ENCODE measurements around the gene CADPS. TPM values are rescaled to one million over a fixed set of nuclear protein-coding genes. Genes with fewer than 3 reads are reported as not detected.

CADPS gene
- total RNA-seq, 1 experiment from 2014 or later: not detected

DNA sequence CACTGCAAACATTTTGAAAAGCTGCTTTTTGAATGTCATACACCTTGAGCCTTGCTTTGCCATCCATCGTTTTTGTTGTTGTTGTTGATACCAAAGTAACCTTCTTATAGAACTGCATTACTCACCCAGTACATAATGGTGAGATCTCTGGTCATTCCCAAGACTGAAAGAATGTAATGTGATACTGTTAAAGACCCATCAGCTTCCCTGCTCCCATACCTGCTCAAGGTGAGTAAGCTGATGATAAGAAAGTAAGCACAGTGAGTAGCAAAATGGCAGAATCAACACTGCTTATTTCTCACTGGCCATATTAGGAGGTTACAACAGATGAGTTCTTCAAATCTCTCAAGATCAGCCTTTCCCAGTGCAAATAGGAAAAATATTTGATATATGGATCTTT lies 89.8 kb downstream of the CADPS start:
- no peak for DNase-seq
- POLR2A ChIA-PET (ENCODE audit: unreplicated experiment): no interaction called here

DNA sequence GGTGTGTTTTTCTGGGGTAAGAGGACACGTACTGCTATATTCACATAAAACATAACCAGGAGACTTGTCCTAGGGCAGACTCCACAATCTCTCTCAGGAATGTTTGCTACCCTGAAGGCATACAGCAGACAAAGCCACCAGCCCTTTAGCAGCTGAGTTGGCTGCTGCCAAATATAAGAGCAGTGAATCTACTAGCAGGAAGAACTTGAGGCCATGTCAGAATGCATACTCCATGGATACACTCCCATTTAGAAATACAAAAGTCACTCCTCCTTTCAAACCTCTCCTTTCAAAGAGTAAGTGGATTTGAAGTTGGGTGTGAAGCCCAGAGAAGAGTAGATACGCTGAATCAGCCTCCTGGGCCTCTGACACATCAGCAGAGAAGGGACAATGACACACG lies 94.1 kb downstream of the CADPS start:
- Histone ChIP-seq H2AFZ (no peak overlapping the region), H3K27ac (no peak overlapping the region), H3K27me3 (ENCODE audit: insufficient read depth, low read depth) (no peaks in the 10 kb centered on the region), H4K20me1 (ENCODE audit: insufficient read depth) (no peaks in the 10 kb centered on the region), H3K4me2 (no peak overlapping the region), H3K9me3 (ENCODE audit: insufficient read depth, low read depth) (no peaks in the 10 kb centered on the region), H3K4me3 (no peak overlapping the region), H3K4me1 (replicated peaks; ENCODE audit: insufficient read depth) (no peaks in the 10 kb centered on the region), H3F3A (ENCODE audit: insufficient read depth, low read depth) (no peaks in the 10 kb centered on the region), H3K79me2 (ENCODE audit: low read depth) (no peaks in the 10 kb centered on the region), H3K36me3 (ENCODE audit: low read depth) (no peaks in the 10 kb centered on the region), H3K9me2 (ENCODE audit: insufficient read depth) (no peaks in the 10 kb centered on the region)
- TF ChIP-seq, protein P1, sequence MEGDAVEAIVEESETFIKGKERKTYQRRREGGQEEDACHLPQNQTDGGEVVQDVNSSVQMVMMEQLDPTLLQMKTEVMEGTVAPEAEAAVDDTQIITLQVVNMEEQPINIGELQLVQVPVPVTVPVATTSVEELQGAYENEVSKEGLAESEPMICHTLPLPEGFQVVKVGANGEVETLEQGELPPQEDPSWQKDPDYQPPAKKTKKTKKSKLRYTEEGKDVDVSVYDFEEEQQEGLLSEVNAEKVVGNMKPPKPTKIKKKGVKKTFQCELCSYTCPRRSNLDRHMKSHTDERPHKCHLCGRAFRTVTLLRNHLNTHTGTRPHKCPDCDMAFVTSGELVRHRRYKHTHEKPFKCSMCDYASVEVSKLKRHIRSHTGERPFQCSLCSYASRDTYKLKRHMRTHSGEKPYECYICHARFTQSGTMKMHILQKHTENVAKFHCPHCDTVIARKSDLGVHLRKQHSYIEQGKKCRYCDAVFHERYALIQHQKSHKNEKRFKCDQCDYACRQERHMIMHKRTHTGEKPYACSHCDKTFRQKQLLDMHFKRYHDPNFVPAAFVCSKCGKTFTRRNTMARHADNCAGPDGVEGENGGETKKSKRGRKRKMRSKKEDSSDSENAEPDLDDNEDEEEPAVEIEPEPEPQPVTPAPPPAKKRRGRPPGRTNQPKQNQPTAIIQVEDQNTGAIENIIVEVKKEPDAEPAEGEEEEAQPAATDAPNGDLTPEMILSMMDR (conservative IDR thresholded peaks at IDR 0.05): no peak
- TF ChIP-seq EZH2 (IDR thresholded peaks at IDR 0.05; ENCODE audit: low read depth): no peak
- CTCF ChIA-PET: no interaction called here
- intact Hi-C loops (cut with micrococcal nuclease; ENCODE audit: unreplicated experiment): no loop called here
- no TSS peak for BruUV-seq (replicated peaks)
- POLR2A ChIA-PET (ENCODE audit: unreplicated experiment): no interaction called here
- no peak for DNase-seq

More for the DNA sequence above, 89.8 kb downstream of the CADPS start:
- Histone ChIP-seq H3K36me3 (ENCODE audit: low read depth) (no peaks in the 10 kb centered on the region), H4K20me1 (ENCODE audit: insufficient read depth) (no peaks in the 10 kb centered on the region), H3K27me3 (ENCODE audit: insufficient read depth, low read depth) (no peaks in the 10 kb centered on the region), H3F3A (ENCODE audit: insufficient read depth, low read depth) (no peaks in the 10 kb centered on the region), H3K4me3 (no peak overlapping the region), H3K27ac (no peak overlapping the region), H3K4me2 (no peak overlapping the region), H3K9me3 (ENCODE audit: insufficient read depth, low read depth) (no peaks in the 10 kb centered on the region), H3K4me1 (replicated peaks; ENCODE audit: insufficient read depth) (no peaks in the 10 kb centered on the region), H2AFZ (no peak overlapping the region), H3K9me2 (ENCODE audit: insufficient read depth) (no peaks in the 10 kb centered on the region), H3K79me2 (ENCODE audit: low read depth) (no peaks in the 10 kb centered on the region)
- CTCF ChIA-PET: interaction anchor here (0.7 kb wide), 1 partner anchor 1675 kb away, joined by 4 read pairs; no protein-coding TSS in a partner anchor
- BruUV-seq (replicated peaks): no TSS peak
- TF ChIP-seq EZH2 (IDR thresholded peaks at IDR 0.05; ENCODE audit: low read depth): no peak
- TF ChIP-seq, protein P1 (conservative IDR thresholded peaks at IDR 0.05): no peak
- intact Hi-C loops (cut with micrococcal nuclease; ENCODE audit: unreplicated experiment): no loop called here

DNA sequence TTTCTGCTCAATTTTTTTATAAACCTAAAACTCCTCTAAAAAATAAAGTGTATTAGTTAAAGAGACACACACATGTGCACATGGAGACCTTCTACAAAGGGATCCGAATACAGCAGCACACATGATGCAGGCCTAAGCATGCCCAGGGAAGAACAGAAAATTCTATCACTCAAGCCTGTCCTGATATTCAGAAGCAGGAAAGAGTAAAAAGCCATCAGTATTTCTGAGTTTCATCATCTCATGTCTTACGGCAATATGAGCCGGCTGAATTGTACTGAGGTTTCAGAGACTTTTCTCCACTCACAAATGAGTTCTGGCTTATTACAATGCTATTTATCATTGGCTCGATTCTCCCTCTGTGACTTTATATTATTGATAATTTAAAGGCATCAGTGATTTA lies 97.5 kb downstream of the CADPS start:
- no peak overlapping the region for H3K4me3 ChIP-seq
- POLR2A ChIA-PET (ENCODE audit: unreplicated experiment): no interaction called here
- intact Hi-C loops (cut with micrococcal nuclease; ENCODE audit: unreplicated experiment): no loop called here

DNA sequence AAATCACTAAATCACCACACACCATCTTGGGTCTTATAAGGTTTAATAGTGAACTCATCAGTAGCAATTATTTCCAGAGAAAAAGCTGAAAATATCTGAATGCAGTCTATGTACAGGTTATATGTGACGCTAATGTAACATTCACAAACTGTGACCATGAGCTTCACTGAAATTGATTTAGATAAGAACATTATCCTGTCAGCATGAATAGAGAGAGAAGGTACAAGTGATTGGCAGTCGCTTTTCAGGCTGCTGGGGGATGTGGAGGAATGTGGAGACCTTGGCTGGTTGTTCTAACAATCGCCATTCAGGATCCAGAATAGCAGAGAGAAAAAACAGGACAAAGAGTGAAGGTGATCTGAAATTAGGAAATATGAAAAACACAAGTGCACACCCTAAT lies 98.1 kb downstream of the CADPS start:
- DNase-seq: no peak
- CTCF ChIA-PET: no interaction called here
- H3F3A ChIP-seq (ENCODE audit: insufficient read depth, low read depth): no peaks in the 10 kb centered on the region
- no peak overlapping the region for H3K4me2 ChIP-seq
- no peaks in the 10 kb centered on the region for H3K79me2 ChIP-seq (ENCODE audit: low read depth)
- H3K36me3 ChIP-seq (ENCODE audit: low read depth): no peaks in the 10 kb centered on the region
- no peak overlapping the region for H3K27ac ChIP-seq
- TF ChIP-seq, protein P1 (conservative IDR thresholded peaks at IDR 0.05): no peak
- no peak for TF ChIP-seq EZH2 (IDR thresholded peaks at IDR 0.05; ENCODE audit: low read depth)
- no peaks in the 10 kb centered on the region for H4K20me1 ChIP-seq (ENCODE audit: insufficient read depth)
- H3K27me3 ChIP-seq (ENCODE audit: insufficient read depth, low read depth): no peaks in the 10 kb centered on the region
- no peaks in the 10 kb centered on the region for H3K9me3 ChIP-seq (ENCODE audit: insufficient read depth, low read depth)
- no peak overlapping the region for H2AFZ ChIP-seq
- H3K4me1 ChIP-seq (replicated peaks; ENCODE audit: insufficient read depth): no peaks in the 10 kb centered on the region
- intact Hi-C loops (cut with micrococcal nuclease; ENCODE audit: unreplicated experiment): no loop called here
- H3K4me3 ChIP-seq: no peak overlapping the region
- no TSS peak for BruUV-seq (replicated peaks)
- POLR2A ChIA-PET (ENCODE audit: unreplicated experiment): no interaction called here
- H3K9me2 ChIP-seq (ENCODE audit: insufficient read depth): no peaks in the 10 kb centered on the region

More for the DNA sequence above, 97.5 kb downstream of the CADPS start:
- Histone ChIP-seq H3K4me2 (no peak overlapping the region), H4K20me1 (ENCODE audit: insufficient read depth) (no peaks in the 10 kb centered on the region), H2AFZ (no peak overlapping the region), H3F3A (ENCODE audit: insufficient read depth, low read depth) (no peaks in the 10 kb centered on the region), H3K4me1 (replicated peaks; ENCODE audit: insufficient read depth) (no peaks in the 10 kb centered on the region), H3K27ac (no peak overlapping the region), H3K9me2 (ENCODE audit: insufficient read depth) (no peaks in the 10 kb centered on the region), H3K9me3 (ENCODE audit: insufficient read depth, low read depth) (no peaks in the 10 kb centered on the region), H3K79me2 (ENCODE audit: low read depth) (no peaks in the 10 kb centered on the region), H3K36me3 (ENCODE audit: low read depth) (no peaks in the 10 kb centered on the region), H3K27me3 (ENCODE audit: insufficient read depth, low read depth) (no peaks in the 10 kb centered on the region)
- CTCF ChIA-PET: no interaction called here
- TF ChIP-seq EZH2 (IDR thresholded peaks at IDR 0.05; ENCODE audit: low read depth): no peak
- no peak for DNase-seq
- BruUV-seq (replicated peaks): no TSS peak

All from PC-9 (cell line).